ENCODE data around the gene TEPSIN.

DNA sequence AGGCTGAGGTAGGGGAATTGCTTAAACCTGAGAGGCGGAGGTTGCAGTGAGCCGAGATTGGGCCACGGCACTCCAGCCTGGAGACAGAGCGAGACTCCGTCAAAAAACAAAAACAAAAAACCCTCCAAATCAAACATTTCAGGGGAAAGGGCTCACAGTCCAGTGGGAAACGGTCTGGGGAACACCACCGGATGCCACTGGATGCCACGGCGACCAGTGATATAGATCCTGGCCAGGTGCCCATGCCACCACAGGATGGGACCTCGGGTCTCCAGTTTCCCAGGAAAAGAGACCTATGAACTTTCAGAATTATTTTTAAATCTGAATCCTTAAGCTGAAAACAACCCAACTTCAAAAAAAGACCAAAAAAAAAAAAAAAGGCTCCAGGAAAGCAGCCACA is 28.4 kb downstream of the TEPSIN start:
- TF ChIP-seq POLR2A (IDR thresholded peaks at IDR 0.05) (no peak), POLR2AphosphoS5 (IDR thresholded peaks at IDR 0.05) (no peak)
- TF ChIP-seq, protein P1, sequence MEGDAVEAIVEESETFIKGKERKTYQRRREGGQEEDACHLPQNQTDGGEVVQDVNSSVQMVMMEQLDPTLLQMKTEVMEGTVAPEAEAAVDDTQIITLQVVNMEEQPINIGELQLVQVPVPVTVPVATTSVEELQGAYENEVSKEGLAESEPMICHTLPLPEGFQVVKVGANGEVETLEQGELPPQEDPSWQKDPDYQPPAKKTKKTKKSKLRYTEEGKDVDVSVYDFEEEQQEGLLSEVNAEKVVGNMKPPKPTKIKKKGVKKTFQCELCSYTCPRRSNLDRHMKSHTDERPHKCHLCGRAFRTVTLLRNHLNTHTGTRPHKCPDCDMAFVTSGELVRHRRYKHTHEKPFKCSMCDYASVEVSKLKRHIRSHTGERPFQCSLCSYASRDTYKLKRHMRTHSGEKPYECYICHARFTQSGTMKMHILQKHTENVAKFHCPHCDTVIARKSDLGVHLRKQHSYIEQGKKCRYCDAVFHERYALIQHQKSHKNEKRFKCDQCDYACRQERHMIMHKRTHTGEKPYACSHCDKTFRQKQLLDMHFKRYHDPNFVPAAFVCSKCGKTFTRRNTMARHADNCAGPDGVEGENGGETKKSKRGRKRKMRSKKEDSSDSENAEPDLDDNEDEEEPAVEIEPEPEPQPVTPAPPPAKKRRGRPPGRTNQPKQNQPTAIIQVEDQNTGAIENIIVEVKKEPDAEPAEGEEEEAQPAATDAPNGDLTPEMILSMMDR (IDR thresholded peaks at IDR 0.05) = no peak
